MCF 10A (cell line): ENCODE data around the gene CNGA3. TPM values are rescaled to one million over a fixed set of nuclear protein-coding genes. Genes with fewer than 3 reads are reported as not detected.

Experiments
- BruUV-seq: library from RNA; stranded (reverse); fragments of 400-500 nt; replicated peaks from 2 replicates; lab custom pipeline; 2021; lab: Mats Ljungman, UMichigan
- CTCF ChIA-PET: fragments of 300-600 bp; sonication (Branson Sonifier 250); formaldehyde crosslinking; extraction: SDS; loops from one replicate; lab custom pipeline; 2021; ENCODE audit warnings: antibody characterized with exemption, inconsistent platforms; lab: Yijun Ruan, JAX
- POLR2A ChIA-PET: fragments of 300-600, 350-650 bp; sonication (Branson Sonifier 250); formaldehyde crosslinking; extraction: SDS; loops from one replicate; lab custom pipeline; 2020; ENCODE audit warnings: antibody characterized with exemption, inconsistent platforms; lab: Yijun Ruan, JAX
- DNase-seq: peaks from one replicate; pipeline ENCODE4 v3.0.0-alpha.2; 2018; ENCODE audit not compliant: unreplicated experiment
- H3K27ac Mint-ChIP-seq: one replicate; pipeline ENCODE4 v1.8.0; 2022; ENCODE audit warnings: mild to moderate bottlenecking, low read depth, mixed read lengths; ENCODE audit not compliant: unreplicated experiment
- H3K27me3 Mint-ChIP-seq: one replicate; pipeline ENCODE4 v1.8.0; 2022; ENCODE audit warnings: mixed read lengths; ENCODE audit not compliant: insufficient read depth, unreplicated experiment
- H3K36me3 Mint-ChIP-seq: one replicate; pipeline ENCODE4 v1.8.0; 2022; ENCODE audit warnings: mild to moderate bottlenecking, moderate library complexity, mixed read lengths; ENCODE audit not compliant: insufficient read depth, unreplicated experiment
- H3K4me1 Mint-ChIP-seq: one replicate; pipeline ENCODE4 v1.8.0; 2022; ENCODE audit warnings: mixed read lengths; ENCODE audit not compliant: insufficient read depth, unreplicated experiment
- H3K4me3 Mint-ChIP-seq: one replicate; pipeline ENCODE4 v1.8.0; 2022; ENCODE audit warnings: mild to moderate bottlenecking, moderate library complexity, mixed read lengths; ENCODE audit not compliant: unreplicated experiment
- H3K9me3 Mint-ChIP-seq: one replicate; pipeline ENCODE4 v1.8.0; 2022; ENCODE audit warnings: mixed read lengths; ENCODE audit not compliant: unreplicated experiment
- CTCF ChIP-seq: fragments of 200-600 bp; IDR thresholded peaks from one replicate; pipeline ENCODE4 v1.8.0; 2022; ENCODE audit warnings: antibody characterized with exemption, mild to moderate bottlenecking; ENCODE audit not compliant: unreplicated experiment
- intact Hi-C: fragments of 100-400 bp; cut with micrococcal nuclease; formaldehyde crosslinking; loops from 2 replicates; pipeline ENCODE4 v1.14.1; 2022
- total RNA-seq: library from RNA; stranded (reverse); gene quantifications from 2 replicates; pipeline ENCODE4 v1.2.3, GENCODE V29; 2022

The CNGA3 gene
- total RNA-seq, 1 experiment from 2014 or later, result not detected

- intact Hi-C loops, result no loop called here
- no peaks in the 10 kb centered on the region for H3K4me1 Mint-ChIP-seq
- no peaks in the 10 kb centered on the region for H3K36me3 Mint-ChIP-seq
- no peak for DNase-seq
- no peak overlapping the region for H3K27ac Mint-ChIP-seq
- no peak overlapping the region for H3K4me3 Mint-ChIP-seq
- ChIA-PET POLR2A (no interaction called here), CTCF (no interaction called here)
- no peaks in the 10 kb centered on the region for H3K9me3 Mint-ChIP-seq
- no peak for TF ChIP-seq CTCF
- peaks cover 2% of the 10 kb centered on the region for H3K27me3 Mint-ChIP-seq
- BruUV-seq, result no TSS peak
Observed at GRCh38 chr2:98311090-98311489, 35.2 kb upstream of the CNGA3 start.

- CTCF ChIA-PET, result no interaction called here
- BruUV-seq, result no TSS peak
- H3K9me3 Mint-ChIP-seq, result no peaks in the 10 kb centered on the region
- no peak for TF ChIP-seq CTCF
- H3K27ac Mint-ChIP-seq, result no peak overlapping the region
- H3K27me3 Mint-ChIP-seq, result no peaks in the 10 kb centered on the region
- intact Hi-C loops, result no loop called here
- H3K4me3 Mint-ChIP-seq, result no peak overlapping the region
- H3K4me1 Mint-ChIP-seq, result no peaks in the 10 kb centered on the region
- POLR2A ChIA-PET, result no interaction called here
- H3K36me3 Mint-ChIP-seq, result no peaks in the 10 kb centered on the region
- no peak for DNase-seq
Observed at GRCh38 chr2:98311771-98312545, 34.3 kb upstream of the CNGA3 start.

GRCh38 chr2:98313492-98314250 is 32.6 kb upstream of the CNGA3 start:
- Mint-ChIP-seq H3K4me1 (no peaks in the 10 kb centered on the region), H3K9me3 (peaks cover 7% of the 10 kb centered on the region), H3K4me3 (no peak overlapping the region), H3K27ac (no peak overlapping the region), H3K27me3 (no peaks in the 10 kb centered on the region), H3K36me3 (no peaks in the 10 kb centered on the region)
- CTCF ChIA-PET, result interaction anchor here (1.1 kb wide), 1 partner anchor 541 kb away, joined by 3 read pairs; no protein-coding TSS in a partner anchor
- intact Hi-C loops, result no loop called here
- no peak for TF ChIP-seq CTCF
- no peak for DNase-seq
- no TSS peak for BruUV-seq
- POLR2A ChIA-PET, result no interaction called here

- no peak for DNase-seq
- Mint-ChIP-seq H3K9me3 (peaks cover 8% of the 10 kb centered on the region), H3K36me3 (no peaks in the 10 kb centered on the region), H3K27me3 (no peaks in the 10 kb centered on the region), H3K4me1 (no peaks in the 10 kb centered on the region), H3K4me3 (no peak overlapping the region), H3K27ac (no peak overlapping the region)
- BruUV-seq, result no TSS peak
- intact Hi-C loops, result no loop called here
- CTCF ChIA-PET, result interaction anchor here (0.6 to 1.1 kb wide), 2 partner anchors 542 to 574 kb away, joined by 3 read pairs; no protein-coding TSS in a partner anchor
- POLR2A ChIA-PET, result no interaction called here
- TF ChIP-seq CTCF, result no peak
Observed at GRCh38 chr2:98314251-98314650, 32.0 kb upstream of the CNGA3 start.
